Measurements from ENCODE around the gene DIAPH3.

The DIAPH3 gene

GRCh38 chr13:59643364-59643841 is 520.3 kb downstream of the DIAPH3 start:
- DNase-seq (ENCODE audit: low spot score): no peak
- in situ Hi-C loops (cut with MboI; ENCODE audit: low pct_unique_long_range_greater_than_20kb, low sequenced_read_pairs, unreplicated experiment): no loop called here
- TF ChIP-seq, protein P1, sequence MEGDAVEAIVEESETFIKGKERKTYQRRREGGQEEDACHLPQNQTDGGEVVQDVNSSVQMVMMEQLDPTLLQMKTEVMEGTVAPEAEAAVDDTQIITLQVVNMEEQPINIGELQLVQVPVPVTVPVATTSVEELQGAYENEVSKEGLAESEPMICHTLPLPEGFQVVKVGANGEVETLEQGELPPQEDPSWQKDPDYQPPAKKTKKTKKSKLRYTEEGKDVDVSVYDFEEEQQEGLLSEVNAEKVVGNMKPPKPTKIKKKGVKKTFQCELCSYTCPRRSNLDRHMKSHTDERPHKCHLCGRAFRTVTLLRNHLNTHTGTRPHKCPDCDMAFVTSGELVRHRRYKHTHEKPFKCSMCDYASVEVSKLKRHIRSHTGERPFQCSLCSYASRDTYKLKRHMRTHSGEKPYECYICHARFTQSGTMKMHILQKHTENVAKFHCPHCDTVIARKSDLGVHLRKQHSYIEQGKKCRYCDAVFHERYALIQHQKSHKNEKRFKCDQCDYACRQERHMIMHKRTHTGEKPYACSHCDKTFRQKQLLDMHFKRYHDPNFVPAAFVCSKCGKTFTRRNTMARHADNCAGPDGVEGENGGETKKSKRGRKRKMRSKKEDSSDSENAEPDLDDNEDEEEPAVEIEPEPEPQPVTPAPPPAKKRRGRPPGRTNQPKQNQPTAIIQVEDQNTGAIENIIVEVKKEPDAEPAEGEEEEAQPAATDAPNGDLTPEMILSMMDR (IDR thresholded peaks at IDR 0.05; ENCODE audit: extremely low read depth, insufficient read depth, missing control alignments): no peak

DNA sequence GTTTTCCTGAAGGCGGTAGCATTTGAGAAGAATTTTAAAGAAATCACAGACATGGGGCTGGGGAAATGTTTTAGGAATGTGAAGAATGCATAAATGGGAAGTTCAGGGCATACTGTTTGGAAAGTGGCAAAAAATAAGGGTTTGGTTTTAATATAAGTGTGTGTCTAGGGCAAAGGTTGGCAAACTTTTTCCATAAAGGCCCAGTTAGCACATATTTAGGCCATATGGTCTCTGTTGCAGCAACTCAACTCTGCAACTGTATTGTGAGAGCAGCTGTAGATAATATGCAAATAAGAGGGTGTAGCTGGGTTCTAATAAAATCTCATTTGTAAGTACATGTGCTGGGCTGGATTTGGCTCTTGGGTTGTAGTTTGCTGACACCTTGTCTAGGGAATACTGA is 521.9 kb downstream of the DIAPH3 start:
- DNase-seq (ENCODE audit: low spot score): no peak
- TF ChIP-seq, protein P1 (IDR thresholded peaks at IDR 0.05; ENCODE audit: extremely low read depth, insufficient read depth, missing control alignments): no peak
- in situ Hi-C loops (cut with MboI; ENCODE audit: low pct_unique_long_range_greater_than_20kb, low sequenced_read_pairs, unreplicated experiment): no loop called here

DNA sequence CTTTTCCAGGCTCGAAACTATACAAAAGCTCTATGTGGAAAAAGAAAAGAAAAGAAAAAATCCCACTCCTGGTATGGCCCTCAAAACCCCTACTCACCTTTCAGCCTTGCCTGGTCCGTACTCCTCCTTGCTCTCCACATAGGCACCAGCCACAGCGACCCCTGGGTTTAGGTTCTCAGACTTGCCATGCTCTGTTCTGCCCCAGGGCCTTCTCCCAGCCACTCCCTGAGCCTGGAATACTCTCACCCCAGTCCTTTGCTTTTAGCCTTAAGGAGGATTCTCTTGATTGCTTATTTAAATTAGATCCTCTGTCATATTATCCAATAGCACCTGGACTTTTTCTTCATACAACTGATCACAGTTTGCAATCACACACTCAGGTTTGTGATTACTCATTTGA is 522.5 kb downstream of the DIAPH3 start:
- in situ Hi-C loops (cut with MboI; ENCODE audit: low pct_unique_long_range_greater_than_20kb, low sequenced_read_pairs, unreplicated experiment): no loop called here
- DNase-seq (ENCODE audit: low spot score): no peak
- TF ChIP-seq, protein P1 (IDR thresholded peaks at IDR 0.05; ENCODE audit: extremely low read depth, insufficient read depth, missing control alignments): no peak

GRCh38 chr13:59638404-59638803 is 525.3 kb downstream of the DIAPH3 start:
- in situ Hi-C loops (cut with MboI; ENCODE audit: low pct_unique_long_range_greater_than_20kb, low sequenced_read_pairs, unreplicated experiment): no loop called here
- TF ChIP-seq, protein P1 (IDR thresholded peaks at IDR 0.05; ENCODE audit: extremely low read depth, insufficient read depth, missing control alignments): no peak
- no peak for DNase-seq (ENCODE audit: low spot score)

DNA sequence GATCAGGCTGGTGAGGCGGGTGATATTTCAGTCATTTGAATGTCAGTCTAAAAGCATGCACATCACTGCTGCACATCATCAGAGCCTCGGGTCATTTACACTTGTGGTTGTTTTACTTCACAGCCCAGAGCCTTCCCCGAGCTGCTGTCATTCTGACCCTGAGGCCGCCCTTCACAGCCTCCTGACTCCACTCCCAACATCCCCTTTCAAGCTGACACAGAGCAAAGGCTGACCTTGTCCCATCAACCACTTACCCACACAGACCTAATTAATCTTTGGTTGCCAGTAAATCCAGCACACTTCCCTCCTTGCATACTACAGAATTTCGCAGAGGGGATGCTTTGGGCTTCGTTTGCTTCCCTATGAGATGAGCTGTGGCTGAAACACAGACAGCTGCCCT is 528.1 kb downstream of the DIAPH3 start:
- no peak for DNase-seq (ENCODE audit: low spot score)
- TF ChIP-seq, protein P1 (IDR thresholded peaks at IDR 0.05; ENCODE audit: extremely low read depth, insufficient read depth, missing control alignments): no peak
- in situ Hi-C loops (cut with MboI; ENCODE audit: low pct_unique_long_range_greater_than_20kb, low sequenced_read_pairs, unreplicated experiment): no loop called here

- DNase-seq (ENCODE audit: low spot score): no peak
- TF ChIP-seq, protein P1 (IDR thresholded peaks at IDR 0.05; ENCODE audit: extremely low read depth, insufficient read depth, missing control alignments): no peak
- in situ Hi-C loops (cut with MboI; ENCODE audit: low pct_unique_long_range_greater_than_20kb, low sequenced_read_pairs, unreplicated experiment): no loop called here
Observed at GRCh38 chr13:59633290-59633689, 530.4 kb downstream of the DIAPH3 start.

DNA sequence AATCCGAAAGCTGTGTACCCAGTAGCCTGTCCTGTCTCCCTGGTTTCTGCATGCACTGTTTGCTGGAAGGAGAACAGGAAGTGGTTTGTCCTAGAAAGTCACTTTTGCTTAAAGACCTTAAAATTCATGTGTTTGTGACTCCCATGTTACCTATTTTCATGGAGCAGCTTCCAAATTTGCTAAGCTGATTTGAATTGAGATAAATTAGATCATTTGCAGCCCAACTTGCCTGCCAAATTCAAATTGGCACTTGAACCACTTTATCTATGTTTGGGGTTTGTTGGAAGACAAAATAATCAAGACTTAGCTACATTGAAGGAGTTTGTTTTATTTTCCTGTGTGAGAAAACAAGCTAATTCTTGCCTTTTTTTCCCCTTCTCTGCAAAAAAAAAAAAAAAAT is 532.5 kb downstream of the DIAPH3 start:
- in situ Hi-C loops (cut with MboI; ENCODE audit: low pct_unique_long_range_greater_than_20kb, low sequenced_read_pairs, unreplicated experiment): no loop called here
- DNase-seq (ENCODE audit: low spot score): no peak
- TF ChIP-seq, protein P1 (IDR thresholded peaks at IDR 0.05; ENCODE audit: extremely low read depth, insufficient read depth, missing control alignments): no peak

Measured in GM13977 (cell line).